ENCODE data around the gene SUMO3. TPM values are rescaled to one million over a fixed set of nuclear protein-coding genes. Genes with fewer than 3 reads are reported as not detected.
A peak's percentile ranks its signal among the peaks of the same experiment; 100 is the strongest.

Gene SUMO3
- total and polyA plus RNA-seq, 12 donors = 21.1 to 92.3 (median 72.1) TPM

DNA sequence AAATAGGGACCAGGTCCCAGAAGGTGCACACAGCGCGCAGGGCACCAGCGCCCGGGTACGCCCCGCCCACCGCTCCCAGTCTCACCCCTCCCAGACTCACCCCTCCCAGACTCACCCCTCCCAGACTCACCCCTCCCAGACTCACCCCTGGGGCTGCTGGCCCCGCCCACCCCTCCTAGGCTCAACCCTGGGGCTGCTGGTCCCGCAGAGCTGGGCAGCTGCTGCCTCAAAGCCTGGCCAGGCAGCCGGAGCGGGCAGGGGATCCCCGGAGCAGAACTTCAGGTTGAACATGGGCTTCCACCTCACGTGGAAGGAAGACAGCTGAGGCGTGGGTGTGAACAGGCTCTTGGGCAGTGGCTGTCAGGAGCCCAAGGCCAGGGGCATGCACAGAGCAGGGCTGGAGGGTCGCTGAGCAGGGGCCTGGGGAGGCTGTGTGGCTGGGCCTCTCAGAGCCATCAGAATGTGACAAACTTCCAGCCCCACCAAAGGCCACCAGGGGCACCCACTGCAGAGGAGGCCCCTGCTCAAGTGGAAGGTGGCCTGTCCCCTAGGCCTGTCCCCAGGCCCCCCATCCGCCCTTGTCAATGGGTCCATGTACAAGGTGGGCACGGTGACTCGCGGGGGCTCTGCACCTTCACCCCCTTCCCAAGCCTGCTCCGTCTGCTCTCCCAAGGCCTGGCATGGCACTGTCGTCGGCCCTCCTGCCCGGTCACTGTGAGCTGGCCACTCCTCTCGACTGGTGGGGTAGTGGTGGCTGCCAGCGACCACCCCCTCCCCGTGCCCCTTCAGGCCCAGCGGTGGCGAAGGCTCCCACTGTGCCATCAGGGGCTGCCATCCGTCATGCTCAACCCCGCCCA lies 20.4 kb upstream of the SUMO3 start:
- Histone ChIP-seq H3K27me3 (no peaks in the 10 kb centered on the region), H3K4me3 (no peak overlapping the region), H3K36me3 (replicated peaks in 1 of 2) (no peaks in the 10 kb centered on the region), H3K27ac (no peak overlapping the region), H3K4me1 (replicated peaks in 1 of 2) (peaks cover 4 to 5% of the 10 kb centered on the region in 2 donors), H3K9me3 (replicated peaks in 1 of 3) (no peaks in the 10 kb centered on the region)
- 87 to 92% (median 89%) methylated on average over 3 to 30 of the region's 30 CpGs for WGBS, 4 donors
- TF ChIP-seq POLR2A (IDR thresholded peaks at IDR 0.05) (no peak), CTCF (IDR thresholded peaks at IDR 0.05) (no peak)
- intact Hi-C loops (cut with DNase I) = no loop called here
- DNase-seq = peak in 1 of 7 donors; percentile 38

DNA sequence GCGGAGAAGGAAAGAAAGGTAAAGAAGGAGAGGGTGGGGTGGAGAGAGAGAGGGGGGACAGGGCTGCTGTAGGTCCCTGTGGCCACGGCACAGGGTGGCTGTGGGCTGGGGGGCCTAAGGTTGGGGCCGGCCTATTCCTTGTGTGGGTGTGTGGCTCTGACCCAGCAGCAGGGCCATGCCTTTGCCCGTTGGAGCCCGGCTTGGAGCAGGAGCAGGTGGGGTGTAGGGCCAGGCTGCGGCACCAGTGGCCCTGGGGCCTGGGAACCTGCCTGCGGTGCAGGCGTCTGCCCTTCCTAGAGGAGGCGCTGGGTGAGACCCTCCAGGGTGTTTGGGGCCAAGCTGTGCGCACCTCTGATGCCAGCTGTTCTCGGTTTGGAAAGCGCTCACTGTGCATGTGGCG lies 19.7 kb upstream of the SUMO3 start:
- intact Hi-C loops (cut with DNase I) = no loop called here
- Histone ChIP-seq H3K27me3 (no peaks in the 10 kb centered on the region), H3K27ac (no peak overlapping the region), H3K9me3 (replicated peaks in 1 of 3) (no peaks in the 10 kb centered on the region), H3K4me1 (replicated peaks in 1 of 2) (peaks cover 4 to 5% of the 10 kb centered on the region in 2 donors), H3K4me3 (no peak overlapping the region), H3K36me3 (replicated peaks in 1 of 2) (no peaks in the 10 kb centered on the region)
- DNase-seq = peak in 1 of 7 donors; percentile 39
- TF ChIP-seq CTCF (IDR thresholded peaks at IDR 0.05) (no peak), POLR2A (IDR thresholded peaks at IDR 0.05) (no peak)
- 86 to 96% (median 91%) methylated on average over 11 to 13 of the region's 13 CpGs for WGBS, 4 donors

DNA sequence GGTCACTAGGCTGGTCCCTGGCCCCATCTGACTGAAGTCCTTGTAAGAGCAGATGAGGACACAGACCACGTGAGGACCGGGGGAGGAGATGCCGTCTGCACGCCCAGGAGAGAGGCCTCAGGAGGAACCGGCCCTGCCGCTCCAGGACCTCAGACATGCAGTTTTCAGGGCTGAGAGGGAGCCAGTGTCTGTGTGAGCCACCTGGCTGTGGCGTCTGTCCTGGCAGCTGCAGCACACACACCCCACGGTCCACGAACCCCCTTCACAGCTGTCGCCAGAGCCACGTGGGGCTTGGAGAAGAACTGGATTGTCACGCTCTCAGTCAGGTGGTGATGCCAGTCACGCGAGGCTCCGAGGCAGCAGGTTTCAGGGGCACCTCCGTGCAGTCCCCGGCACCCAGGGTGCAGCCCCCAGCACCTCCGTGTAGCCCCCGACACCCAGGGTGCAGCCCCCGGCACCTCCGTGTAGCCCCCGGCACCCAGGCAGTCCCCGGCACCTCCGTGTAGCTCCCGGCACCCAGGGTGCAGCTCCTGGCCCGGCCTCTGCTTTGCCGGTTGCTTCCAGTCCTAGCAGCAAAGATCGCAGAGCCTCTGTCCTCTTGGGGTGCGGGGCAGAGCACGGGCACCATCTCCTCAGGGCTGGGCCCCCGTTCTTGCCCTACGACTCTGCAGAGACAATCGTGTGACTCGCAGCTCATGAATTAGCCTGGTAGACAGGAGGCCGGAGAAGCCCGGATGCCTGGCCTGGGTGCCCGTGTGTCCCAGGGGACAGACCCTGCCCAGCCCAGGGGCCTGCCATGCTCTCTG lies 19.0 kb upstream of the SUMO3 start:
- Histone ChIP-seq H3K27ac (no peak overlapping the region), H3K4me3 (no peak overlapping the region), H3K36me3 (replicated peaks in 1 of 2) (no peaks in the 10 kb centered on the region), H3K4me1 (replicated peaks in 1 of 2) (peaks cover 4 to 5% of the 10 kb centered on the region in 2 donors), H3K27me3 (no peaks in the 10 kb centered on the region), H3K9me3 (replicated peaks in 1 of 3) (no peaks in the 10 kb centered on the region)
- intact Hi-C loops (cut with DNase I) = no loop called here
- DNase-seq = peak in 6 of 7 donors; percentile 52 to 82 (median 74)
- TF ChIP-seq POLR2A (IDR thresholded peaks at IDR 0.05) = no peak
- no peak for TF ChIP-seq CTCF (IDR thresholded peaks at IDR 0.05)
- 47 to 70% (median 67%) methylated on average over 9 to 37 of the region's 37 CpGs for WGBS, 4 donors

- Histone ChIP-seq H3K4me1 (replicated peaks in 1 of 2) (peaks cover 4 to 5% of the 10 kb centered on the region in 2 donors), H3K9me3 (replicated peaks in 1 of 3) (no peaks in the 10 kb centered on the region), H3K36me3 (replicated peaks in 1 of 2) (no peaks in the 10 kb centered on the region), H3K27ac (no peak overlapping the region), H3K27me3 (no peaks in the 10 kb centered on the region), H3K4me3 (no peak overlapping the region)
- no peak for DNase-seq
- intact Hi-C loops (cut with DNase I) = no loop called here
- TF ChIP-seq POLR2A (IDR thresholded peaks at IDR 0.05) = no peak
- no peak for TF ChIP-seq CTCF (IDR thresholded peaks at IDR 0.05)
- 27 to 33% (median 29%) methylated on average over 3 of the region's 3 CpGs; no CpG with 5 or more reads in 1 of the 4 donors for WGBS, 4 donors
Observed at GRCh38 chr21:44836349-44836665, 18.4 kb upstream of the SUMO3 start.
